ENCODE results near the gene MESP1.
"Not testable (repeated sequence)": the region's sequence is repeated elsewhere in the genome, so short reads cannot be mapped to it uniquely, and the experiment has no call there.

The MESP1 gene

GRCh38 chr15:89792106-89792805 lies 41.2 kb upstream of the MESP1 start:
- no peak overlapping the region for H3K4me3 ChIP-seq (ENCODE audit: low read depth, low read length)
- TF ChIP-seq CTCF (IDR thresholded peaks at IDR 0.05; ENCODE audit: low read depth, low read length): no peak

DNA sequence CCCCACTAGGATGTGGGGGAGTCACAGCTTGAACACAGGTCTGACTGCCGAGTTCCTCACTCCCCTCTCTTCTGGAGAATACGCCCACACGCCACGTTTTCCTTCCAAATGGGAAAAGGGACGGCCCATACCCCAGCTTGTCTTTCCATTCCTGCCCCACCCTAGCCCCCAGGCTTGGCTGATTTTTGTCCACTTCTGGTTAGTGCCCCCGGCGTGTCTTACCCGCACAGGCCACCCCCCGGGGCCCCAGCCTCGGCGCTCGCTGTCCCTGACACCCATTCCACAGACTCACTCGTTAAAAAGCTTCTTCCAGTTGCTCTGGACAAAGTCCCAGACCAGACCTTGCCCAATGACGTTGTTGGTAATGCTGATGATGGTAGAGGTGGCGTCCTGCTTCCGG lies 39.6 kb upstream of the MESP1 start:
- no peak overlapping the region for H3K4me3 ChIP-seq (ENCODE audit: low read depth, low read length)
- TF ChIP-seq CTCF (IDR thresholded peaks at IDR 0.05; ENCODE audit: low read depth, low read length): no peak

DNA sequence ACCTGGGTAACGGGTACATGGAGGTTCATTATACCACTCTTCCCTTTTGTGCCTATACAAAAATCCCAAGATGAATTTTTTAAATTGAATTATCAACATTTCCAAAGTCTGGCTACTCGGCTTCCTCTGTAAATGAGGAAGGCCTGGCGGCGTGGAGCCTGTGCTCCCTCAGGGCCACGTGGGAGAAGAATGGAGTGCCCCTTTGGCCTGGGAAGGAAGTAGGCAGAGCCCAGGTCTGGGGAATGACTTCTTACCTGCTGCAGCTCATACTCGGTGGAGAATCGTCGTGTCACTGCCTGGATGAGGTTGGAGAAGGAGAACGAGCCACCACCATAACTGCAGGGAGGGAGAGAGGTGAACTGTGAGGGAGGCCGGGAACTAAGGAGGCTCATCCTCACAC lies 39.2 kb upstream of the MESP1 start:
- H3K4me3 ChIP-seq (ENCODE audit: low read depth, low read length): no peak overlapping the region
- no peak for TF ChIP-seq CTCF (IDR thresholded peaks at IDR 0.05; ENCODE audit: low read depth, low read length)

DNA sequence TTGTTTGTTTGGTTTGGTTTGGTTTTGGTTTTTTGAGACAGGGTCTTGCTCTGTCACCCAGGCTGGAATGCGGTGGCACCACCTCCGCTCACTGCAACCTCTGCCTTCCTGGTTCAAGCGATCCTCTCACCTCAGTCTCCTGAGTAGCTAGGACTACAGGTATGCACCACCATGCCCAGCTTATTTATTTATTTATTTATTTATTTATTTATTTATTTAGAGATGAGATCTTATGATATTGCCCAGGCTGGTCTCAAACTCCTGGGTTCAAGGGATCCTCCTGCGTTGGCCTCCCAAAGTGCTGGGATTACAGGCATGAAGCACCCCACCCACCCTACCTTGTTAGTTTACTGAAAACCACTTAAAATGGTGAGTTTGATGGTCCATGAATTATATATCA lies 37.5 kb upstream of the MESP1 start:
- not testable (repeated sequence) for H3K4me3 ChIP-seq (ENCODE audit: low read depth, low read length)

- no peak overlapping the region for H3K4me3 ChIP-seq (ENCODE audit: low read depth, low read length)
- TF ChIP-seq CTCF (IDR thresholded peaks at IDR 0.05; ENCODE audit: low read depth, low read length): no peak
Measured at GRCh38 chr15:89787944-89788343, 36.9 kb upstream of the MESP1 start.

GRCh38 chr15:89785774-89786140 lies 34.7 kb upstream of the MESP1 start:
- no peak overlapping the region for H3K4me3 ChIP-seq (ENCODE audit: low read depth, low read length)
- TF ChIP-seq CTCF (IDR thresholded peaks at IDR 0.05; ENCODE audit: low read depth, low read length): no peak

GRCh38 chr15:89785064-89785773 lies 34.2 kb upstream of the MESP1 start:
- no peak for TF ChIP-seq CTCF (IDR thresholded peaks at IDR 0.05; ENCODE audit: low read depth, low read length)
- H3K4me3 ChIP-seq (ENCODE audit: low read depth, low read length): no peak overlapping the region

- H3K4me3 ChIP-seq (ENCODE audit: low read depth, low read length): no peak overlapping the region
- TF ChIP-seq CTCF (IDR thresholded peaks at IDR 0.05; ENCODE audit: low read depth, low read length): no peak
Measured at GRCh38 chr15:89784686-89784960, 33.6 kb upstream of the MESP1 start.
